Tibial nerve (tissue), 4 donors: ENCODE measurements around the gene G2E3. TPM values are rescaled to one million over a fixed set of nuclear protein-coding genes. Genes with fewer than 3 reads are reported as not detected.

Experiments
- DNase-seq, 2 donors: peaks; one replicate each; pipeline ENCODE4 v3.0.0-alpha.2; 2019; ENCODE audit warnings: low spot score in 2 of 2
- H3K27ac ChIP-seq, 4 donors: fragments of 200-600 bp; sonication (generic) in 3 of 4; one replicate each; pipeline ENCODE4 v1.5.1; 2017 to 2019; ENCODE audit warnings: mild to moderate bottlenecking in 1 of 4
- H3K27me3 ChIP-seq, 2 donors: fragments of 200-600 bp; sonication (generic) in 1 of 2; one replicate each; pipeline versions ENCODE4 v1.5.1 to v1.6.0; 2017 to 2019
- H3K36me3 ChIP-seq, 3 donors: fragments of 200-600 bp; sonication (generic); one replicate each; pipeline ENCODE4 v1.5.1; 2018 to 2019
- H3K4me1 ChIP-seq, 4 donors: fragments of 200-600 bp; sonication (generic) in 3 of 4; one replicate each; pipeline ENCODE4 v1.5.1; 2017 to 2019
- H3K4me3 ChIP-seq, 4 donors: fragments of 200-600 bp; sonication (generic) in 3 of 4; one replicate each; pipeline ENCODE4 v1.5.1; 2017 to 2019; ENCODE audit warnings: mild to moderate bottlenecking in 1 of 4, moderate library complexity in 1 of 4
- H3K9me3 ChIP-seq, 4 donors: fragments of 200-600 bp; sonication (generic) in 3 of 4; one replicate each; pipeline ENCODE4 v1.5.1; 2017 to 2019
- EP300 ChIP-seq, 2 donors: sonication (generic); formaldehyde crosslinking; IDR thresholded peaks; one replicate each; pipeline ENCODE4 v1.6.1; 2017; ENCODE audit warnings: antibody characterized with exemption in 2 of 2, mild to moderate bottlenecking in 1 of 2
- POLR2A ChIP-seq, 2 donors: fragments of 450-650 bp; IDR thresholded peaks; one replicate each; pipeline ENCODE4 v1.6.1; 2017; ENCODE audit warnings: antibody characterized with exemption in 2 of 2, mild to moderate bottlenecking in 2 of 2, moderate library complexity in 2 of 2
- WGBS, 2 donors: methylation state at CpG; one replicate each; pipeline ENCODE4 v1.1.5; 2018; 5-methylcytosine and 5-hydroxymethylcytosine counted together
- total RNA-seq, 4 donors: library from RNA; depleted of rRNA; stranded (reverse); fragments of >200 nt; gene quantifications; one replicate each; pipeline ENCODE4 v1.1.0, GENCODE V29; 2016
- TF ChIP-seq, protein P1 (sequence below), 5 experiments: fragments of 200-600 bp in 3 of 5; fragments of 450-650 bp in 2 of 5; sonication (generic) in 3 of 5; IDR thresholded peaks; one replicate each; pipeline ENCODE4 v1.5.1; 2016 to 2019; ENCODE audit warnings: antibody characterized with exemption in 5 of 5, mild to moderate bottlenecking in 3 of 5, moderate library complexity in 2 of 5

Gene G2E3, protein sequence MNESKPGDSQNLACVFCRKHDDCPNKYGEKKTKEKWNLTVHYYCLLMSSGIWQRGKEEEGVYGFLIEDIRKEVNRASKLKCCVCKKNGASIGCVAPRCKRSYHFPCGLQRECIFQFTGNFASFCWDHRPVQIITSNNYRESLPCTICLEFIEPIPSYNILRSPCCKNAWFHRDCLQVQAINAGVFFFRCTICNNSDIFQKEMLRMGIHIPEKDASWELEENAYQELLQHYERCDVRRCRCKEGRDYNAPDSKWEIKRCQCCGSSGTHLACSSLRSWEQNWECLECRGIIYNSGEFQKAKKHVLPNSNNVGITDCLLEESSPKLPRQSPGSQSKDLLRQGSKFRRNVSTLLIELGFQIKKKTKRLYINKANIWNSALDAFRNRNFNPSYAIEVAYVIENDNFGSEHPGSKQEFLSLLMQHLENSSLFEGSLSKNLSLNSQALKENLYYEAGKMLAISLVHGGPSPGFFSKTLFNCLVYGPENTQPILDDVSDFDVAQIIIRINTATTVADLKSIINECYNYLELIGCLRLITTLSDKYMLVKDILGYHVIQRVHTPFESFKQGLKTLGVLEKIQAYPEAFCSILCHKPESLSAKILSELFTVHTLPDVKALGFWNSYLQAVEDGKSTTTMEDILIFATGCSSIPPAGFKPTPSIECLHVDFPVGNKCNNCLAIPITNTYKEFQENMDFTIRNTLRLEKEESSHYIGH
- total RNA-seq, result 10 to 100 TPM; 10.3 to 21.0 (median 13.6) TPM

DNA sequence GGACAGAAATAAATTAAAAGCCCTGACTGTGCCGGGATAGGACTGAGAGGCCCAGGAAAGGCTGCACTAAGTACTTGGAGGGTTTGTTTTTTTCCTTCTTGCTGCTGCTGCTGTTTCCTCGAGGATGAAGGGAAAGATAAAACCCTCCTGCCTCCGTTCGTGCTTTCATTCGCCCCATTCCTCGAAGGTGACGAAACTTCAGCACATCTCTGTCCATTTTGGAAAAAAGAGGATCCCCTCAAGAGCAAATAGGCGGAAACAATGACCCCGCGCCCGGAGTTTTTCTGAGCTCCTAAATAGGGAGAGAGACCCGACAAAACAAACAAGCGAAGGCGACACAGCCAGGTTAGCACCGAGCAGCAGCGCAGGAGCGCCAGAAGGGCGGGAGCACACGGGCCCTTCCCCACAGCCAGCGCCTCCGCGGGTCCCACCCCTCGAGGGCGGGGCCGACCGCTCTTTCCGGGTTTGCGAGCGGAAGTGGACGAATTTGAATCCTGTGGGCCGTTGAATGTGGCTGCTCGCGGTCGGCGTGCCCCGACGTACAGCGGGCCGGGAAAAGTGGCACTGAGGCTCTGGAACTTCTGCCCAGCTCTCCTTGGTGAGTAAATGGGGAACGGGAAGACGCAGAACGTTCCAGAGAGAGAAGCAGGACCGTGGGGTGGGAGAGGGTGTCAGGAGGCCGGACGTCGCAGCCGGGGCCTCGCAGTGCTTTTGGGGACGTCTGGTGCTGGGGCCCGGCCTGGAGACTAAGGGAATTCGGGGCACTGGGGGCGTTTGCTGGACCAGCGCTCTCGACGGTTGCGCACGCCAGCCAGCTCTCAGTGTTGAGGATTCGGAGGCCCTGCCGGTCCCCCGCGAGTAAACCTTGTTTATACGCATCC, at the start of gene G2E3:
Gene G2E3, plus strand, starts transcription at position 484 of the 881 bp plus-strand sequence. CDS start 21,922 bp downstream, outside the sequence.
- H3K9me3 ChIP-seq, result no peaks in the 10 kb centered on the region
- H3K27me3 ChIP-seq, result no peaks in the 10 kb centered on the region
- peak; percentile 72 to 75 for DNase-seq
- WGBS, 2 donors, result 1% methylated on average over 44 to 62 of the region's 62 CpGs
- H3K4me3 ChIP-seq, result peak within 1 kb of the TSS; percentile 64 to 91 (median 84)
- peak in 1 of 2 donors; percentile 55 for TF ChIP-seq POLR2A (IDR thresholded peaks at IDR 0.05)
- TF ChIP-seq, protein P1, sequence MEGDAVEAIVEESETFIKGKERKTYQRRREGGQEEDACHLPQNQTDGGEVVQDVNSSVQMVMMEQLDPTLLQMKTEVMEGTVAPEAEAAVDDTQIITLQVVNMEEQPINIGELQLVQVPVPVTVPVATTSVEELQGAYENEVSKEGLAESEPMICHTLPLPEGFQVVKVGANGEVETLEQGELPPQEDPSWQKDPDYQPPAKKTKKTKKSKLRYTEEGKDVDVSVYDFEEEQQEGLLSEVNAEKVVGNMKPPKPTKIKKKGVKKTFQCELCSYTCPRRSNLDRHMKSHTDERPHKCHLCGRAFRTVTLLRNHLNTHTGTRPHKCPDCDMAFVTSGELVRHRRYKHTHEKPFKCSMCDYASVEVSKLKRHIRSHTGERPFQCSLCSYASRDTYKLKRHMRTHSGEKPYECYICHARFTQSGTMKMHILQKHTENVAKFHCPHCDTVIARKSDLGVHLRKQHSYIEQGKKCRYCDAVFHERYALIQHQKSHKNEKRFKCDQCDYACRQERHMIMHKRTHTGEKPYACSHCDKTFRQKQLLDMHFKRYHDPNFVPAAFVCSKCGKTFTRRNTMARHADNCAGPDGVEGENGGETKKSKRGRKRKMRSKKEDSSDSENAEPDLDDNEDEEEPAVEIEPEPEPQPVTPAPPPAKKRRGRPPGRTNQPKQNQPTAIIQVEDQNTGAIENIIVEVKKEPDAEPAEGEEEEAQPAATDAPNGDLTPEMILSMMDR (IDR thresholded peaks at IDR 0.05), result no peak
- TF ChIP-seq EP300 (IDR thresholded peaks at IDR 0.05), result peak in 1 of 2 donors; percentile 85
- H3K36me3 ChIP-seq, result peaks cover 0 to 7% (median 0%) of the 10 kb centered on the region in 3 donors
- H3K27ac ChIP-seq, result peak within 1 kb of the TSS in 3 of 4 donors; percentile 84 to 86 (median 84)
- peaks cover 0 to 28% (median 6%) of the 10 kb centered on the region in 4 donors for H3K4me1 ChIP-seq

DNA sequence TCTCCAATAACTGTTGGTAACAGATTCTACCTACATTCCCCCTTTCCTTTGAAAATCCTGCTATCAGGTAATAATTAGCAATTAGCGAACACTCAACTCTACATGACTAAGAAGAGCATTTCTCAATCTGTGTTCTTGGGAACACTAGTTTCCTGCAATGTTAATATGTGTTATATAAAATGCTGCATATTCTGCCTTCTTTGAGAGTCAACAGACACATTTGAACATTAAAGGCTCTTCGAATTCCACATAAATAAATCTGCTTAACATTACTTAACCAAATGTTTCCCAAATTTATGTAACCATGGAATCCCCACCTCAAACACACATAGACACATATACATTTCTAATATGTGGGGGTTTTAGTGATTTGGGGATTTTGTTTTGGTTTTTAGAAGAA, 41.2 kb upstream of the G2E3 start:
- no peaks in the 10 kb centered on the region for H3K9me3 ChIP-seq
- H3K4me1 ChIP-seq, result peaks cover 0 to 16% (median 0%) of the 10 kb centered on the region in 4 donors
- H3K27me3 ChIP-seq, result no peaks in the 10 kb centered on the region
- 89 to 94% methylated on average over 2 of the region's 2 CpGs for WGBS, 2 donors
- no peaks in the 10 kb centered on the region for H3K36me3 ChIP-seq
- DNase-seq, result no peak
- H3K27ac ChIP-seq, result no peak overlapping the region
- TF ChIP-seq EP300 (IDR thresholded peaks at IDR 0.05) (no peak), POLR2A (IDR thresholded peaks at IDR 0.05) (no peak)
- TF ChIP-seq, protein P1 (IDR thresholded peaks at IDR 0.05), result no peak
- H3K4me3 ChIP-seq, result no peak overlapping the region

DNA sequence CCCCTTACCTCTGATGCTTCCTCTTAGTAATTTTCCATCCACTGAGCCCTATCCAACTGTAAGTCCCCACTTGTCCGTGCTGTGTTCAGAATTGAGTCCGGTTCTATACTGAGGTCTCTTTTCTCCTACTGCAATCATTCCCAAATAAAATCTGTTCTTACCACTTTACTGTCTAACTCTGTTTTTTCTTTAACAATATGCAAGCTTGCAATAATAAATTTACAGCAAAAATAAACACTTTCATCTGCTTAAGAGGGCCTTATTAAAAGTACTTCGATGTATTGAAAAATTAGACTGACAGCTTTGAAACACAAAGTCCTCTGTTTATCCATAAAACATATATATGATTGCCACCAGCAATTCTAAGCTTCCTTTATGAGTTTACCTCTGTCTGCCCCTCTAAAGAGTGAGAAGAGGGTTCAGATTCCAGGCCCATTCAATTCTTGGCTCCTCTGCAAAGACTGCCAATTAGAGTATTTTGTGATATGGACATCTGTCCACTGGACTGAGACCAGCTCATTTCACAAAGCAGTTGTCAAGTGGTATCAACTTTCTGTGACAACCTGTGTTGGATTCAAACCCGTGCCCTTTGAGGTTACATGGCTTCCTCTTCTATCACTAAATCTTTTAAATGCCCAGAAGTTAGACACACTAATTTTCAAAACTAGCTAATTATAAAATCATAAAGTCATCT, 39.9 kb upstream of the G2E3 start:
- H3K27me3 ChIP-seq, result no peaks in the 10 kb centered on the region
- TF ChIP-seq POLR2A (IDR thresholded peaks at IDR 0.05) (no peak), EP300 (IDR thresholded peaks at IDR 0.05) (no peak)
- TF ChIP-seq, protein P1 (IDR thresholded peaks at IDR 0.05), result no peak
- H3K4me3 ChIP-seq, result no peak overlapping the region
- DNase-seq, result no peak
- H3K4me1 ChIP-seq, result peaks cover 0 to 16% (median 0%) of the 10 kb centered on the region in 4 donors
- H3K36me3 ChIP-seq, result no peaks in the 10 kb centered on the region
- 85 to 87% methylated on average over 4 of the region's 4 CpGs for WGBS, 2 donors
- H3K27ac ChIP-seq, result no peak overlapping the region
- no peaks in the 10 kb centered on the region for H3K9me3 ChIP-seq

DNA sequence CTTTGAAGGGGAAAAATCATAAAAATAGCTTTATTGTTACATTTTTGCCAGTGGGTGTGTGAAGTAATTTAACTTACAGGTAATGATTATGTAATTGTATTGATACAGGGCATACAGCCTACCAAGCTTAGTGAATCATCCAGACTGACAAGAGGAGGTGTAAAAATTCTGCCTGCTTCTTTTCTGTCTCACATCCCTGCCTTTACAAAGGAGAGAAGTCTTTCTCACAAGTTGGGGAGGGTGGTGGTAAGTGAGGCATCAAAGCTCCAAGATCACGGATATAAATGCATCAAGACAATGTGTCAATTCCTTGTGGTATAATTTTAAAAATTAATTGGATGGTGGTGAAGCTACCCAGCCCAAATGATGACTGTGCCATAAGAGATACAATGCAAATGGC, 39.0 kb upstream of the G2E3 start:
- 90% methylated on average over 1 of the region's 1 CpG for WGBS, 2 donors
- no peaks in the 10 kb centered on the region for H3K27me3 ChIP-seq
- no peak overlapping the region for H3K27ac ChIP-seq
- H3K36me3 ChIP-seq, result no peaks in the 10 kb centered on the region
- no peak for DNase-seq
- H3K4me3 ChIP-seq, result no peak overlapping the region
- H3K9me3 ChIP-seq, result no peaks in the 10 kb centered on the region
- TF ChIP-seq EP300 (IDR thresholded peaks at IDR 0.05) (no peak), POLR2A (IDR thresholded peaks at IDR 0.05) (no peak)
- TF ChIP-seq, protein P1 (IDR thresholded peaks at IDR 0.05), result no peak
- H3K4me1 ChIP-seq, result peaks cover 0 to 16% (median 0%) of the 10 kb centered on the region in 4 donors
